OCI-LY1 (cell line): ENCODE results near the gene ZNF775.

ENCODE experiments used
- EZH2 ChIP-seq: fragments of 200-600 bp; sonication (generic), shearing (Covaris generic); IDR thresholded peaks from 2 replicates; pipeline ENCODE4 v1.8.0; 2017; ENCODE audit warnings: borderline replicate concordance, mixed run types, mild to moderate bottlenecking, antibody characterized with exemption, low read length, moderate library complexity, mixed read lengths
- TF ChIP-seq, protein P1 (sequence below): fragments of 200-600 bp; sonication (generic), shearing (Covaris generic); IDR thresholded peaks from 2 replicates; pipeline ENCODE4 v1.5.1; 2017; ENCODE audit warnings: mild to moderate bottlenecking, antibody characterized with exemption, low read length, moderate library complexity, mixed read lengths

DNA sequence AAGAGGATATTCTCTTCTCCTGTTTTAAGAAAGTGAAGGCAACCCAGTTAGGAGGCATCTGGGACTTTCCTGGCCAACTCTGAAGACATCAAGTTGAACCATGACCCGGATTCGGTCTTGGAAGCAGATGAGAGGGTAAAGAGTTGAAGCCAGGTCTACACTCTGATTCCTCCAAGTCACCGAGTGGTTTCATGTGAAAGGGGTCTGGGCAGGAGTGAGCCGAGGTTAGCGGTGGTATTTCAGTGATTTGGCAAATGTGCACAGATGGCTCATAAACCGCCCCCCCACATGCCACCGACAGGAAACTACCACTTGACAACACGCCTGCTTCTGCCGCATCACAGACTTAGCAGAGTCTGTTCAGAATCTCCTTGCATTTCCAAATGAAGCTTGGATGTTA, 21.9 kb upstream of the ZNF775 start:
- TF ChIP-seq, protein P1, sequence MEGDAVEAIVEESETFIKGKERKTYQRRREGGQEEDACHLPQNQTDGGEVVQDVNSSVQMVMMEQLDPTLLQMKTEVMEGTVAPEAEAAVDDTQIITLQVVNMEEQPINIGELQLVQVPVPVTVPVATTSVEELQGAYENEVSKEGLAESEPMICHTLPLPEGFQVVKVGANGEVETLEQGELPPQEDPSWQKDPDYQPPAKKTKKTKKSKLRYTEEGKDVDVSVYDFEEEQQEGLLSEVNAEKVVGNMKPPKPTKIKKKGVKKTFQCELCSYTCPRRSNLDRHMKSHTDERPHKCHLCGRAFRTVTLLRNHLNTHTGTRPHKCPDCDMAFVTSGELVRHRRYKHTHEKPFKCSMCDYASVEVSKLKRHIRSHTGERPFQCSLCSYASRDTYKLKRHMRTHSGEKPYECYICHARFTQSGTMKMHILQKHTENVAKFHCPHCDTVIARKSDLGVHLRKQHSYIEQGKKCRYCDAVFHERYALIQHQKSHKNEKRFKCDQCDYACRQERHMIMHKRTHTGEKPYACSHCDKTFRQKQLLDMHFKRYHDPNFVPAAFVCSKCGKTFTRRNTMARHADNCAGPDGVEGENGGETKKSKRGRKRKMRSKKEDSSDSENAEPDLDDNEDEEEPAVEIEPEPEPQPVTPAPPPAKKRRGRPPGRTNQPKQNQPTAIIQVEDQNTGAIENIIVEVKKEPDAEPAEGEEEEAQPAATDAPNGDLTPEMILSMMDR = no peak
- TF ChIP-seq EZH2 = no peak
